Thyroid gland (tissue), 4 donors: ENCODE measurements around the gene ZNF436. TPM values are rescaled to one million over a fixed set of nuclear protein-coding genes. Genes with fewer than 3 reads are reported as not detected.
A peak's percentile ranks its signal among the peaks of the same experiment; 100 is the strongest.

Experiments used
- DNase-seq, 2 donors: peaks; one replicate each; pipeline ENCODE4 v3.0.0-alpha.2; 2019
- H3K27ac ChIP-seq, 3 donors: fragments of 200-600 bp; sonication (generic); 1 replicate in 2 of 3; 2 replicates in 1 of 3; pipeline ENCODE4 v1.5.1; 2016 to 2019; ENCODE audit warnings: mild to moderate bottlenecking in 1 of 3, moderate library complexity in 1 of 3
- H3K27me3 ChIP-seq: fragments of 200-600 bp; sonication (generic); one replicate; pipeline ENCODE4 v1.5.1; 2019
- H3K36me3 ChIP-seq, 2 donors: fragments of 200-600 bp; sonication (generic); one replicate each; pipeline ENCODE4 v1.5.1; 2016 to 2019
- H3K4me1 ChIP-seq, 2 donors: fragments of 200-600 bp; sonication (generic); one replicate each; pipeline ENCODE4 v1.5.1; 2017 to 2019
- H3K4me3 ChIP-seq, 3 donors: fragments of 200-600 bp; sonication (generic); replicated peaks in 1 of 3; 1 replicate in 2 of 3; 2 replicates in 1 of 3; pipeline ENCODE4 v1.5.1; 2016; ENCODE audit warnings: mild to moderate bottlenecking in 1 of 3
- H3K9me3 ChIP-seq: fragments of 200-600 bp; sonication (generic); one replicate; pipeline ENCODE4 v1.5.1; 2017
- CTCF ChIP-seq, 6 experiments: fragments of 200-600 bp in 3 of 6; fragments of 450-650 bp in 3 of 6; sonication (generic) in 3 of 6; IDR thresholded peaks; one replicate each; pipeline ENCODE4 v1.5.1; 2016 to 2019; ENCODE audit warnings: antibody characterized with exemption in 6 of 6, mild to moderate bottlenecking in 2 of 6, inconsistent platforms in 1 of 6, moderate library complexity in 1 of 6
- POLR2A ChIP-seq, 2 donors: fragments of 450-650 bp; IDR thresholded peaks; one replicate each; pipeline ENCODE4 v1.6.1; 2017; ENCODE audit warnings: antibody characterized with exemption in 2 of 2, mild to moderate bottlenecking in 2 of 2, moderate library complexity in 1 of 2
- WGBS, 2 donors: methylation state at CpG; one replicate each; pipeline ENCODE4 v1.1.5; 2017; 5-methylcytosine and 5-hydroxymethylcytosine counted together
- intact Hi-C: fragments of 100-400 bp; cut with DNase I; formaldehyde crosslinking; loops from one replicate; pipeline ENCODE4 v1.15.1; 2023
- total RNA-seq, 4 donors: library from RNA; depleted of rRNA; stranded (reverse); fragments of >200 nt; gene quantifications; one replicate each; pipeline ENCODE4 v1.2.3, GENCODE V29; 2016

ZNF436 gene
- total RNA-seq: 10 to 100 TPM; 22.0 to 44.0 (median 31.1) TPM

DNA sequence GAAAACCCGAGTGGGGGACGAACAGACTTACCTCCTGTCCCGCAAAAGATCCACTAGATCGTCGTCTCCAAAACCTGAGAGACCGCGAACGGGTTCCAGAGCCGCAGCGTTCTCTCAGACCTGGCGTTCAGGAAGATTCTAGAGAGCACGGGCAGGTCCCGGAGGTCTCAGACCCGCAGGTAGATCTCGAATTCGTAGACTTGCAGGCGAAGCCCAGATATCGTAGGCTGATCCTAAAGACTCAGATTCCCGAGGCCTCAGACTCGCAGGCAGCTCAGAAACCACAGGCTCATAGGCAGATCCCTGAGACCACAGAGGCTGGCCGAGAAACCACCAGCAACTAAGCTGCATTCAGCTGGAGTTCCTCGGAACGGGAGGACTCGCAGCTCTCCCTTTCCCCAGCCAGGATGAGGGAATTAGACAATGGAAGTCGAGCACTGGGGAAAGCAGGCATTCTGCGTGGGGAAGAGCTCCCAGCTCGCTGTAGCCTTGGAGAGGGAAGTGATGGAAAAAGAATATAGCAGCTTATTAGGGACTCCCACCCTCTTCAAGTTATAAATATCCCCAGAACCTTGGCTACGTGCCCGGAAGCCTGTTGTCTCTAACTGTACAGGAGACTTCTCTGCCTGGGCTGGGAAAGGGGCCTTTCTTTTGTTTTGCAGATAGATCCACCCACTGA is at the start of gene ZNF436:
Gene ZNF436 (minus strand): TSS at position 502 of the 679 bp plus-strand sequence. CDS start 1,831 bp downstream, outside the sequence.
- peaks cover 66% of the 10 kb centered on the region in 2 donors for H3K4me1 ChIP-seq
- peak within 1 kb of the TSS; percentile 42 to 86 (median 53) for H3K4me3 ChIP-seq
- H3K36me3 ChIP-seq: peaks cover 8 to 11% of the 10 kb centered on the region in 2 donors
- H3K27ac ChIP-seq: peak within 1 kb of the TSS; percentile 98 to 100 (median 99)
- TF ChIP-seq CTCF (IDR thresholded peaks at IDR 0.05): no peak
- TF ChIP-seq POLR2A (IDR thresholded peaks at IDR 0.05): peak in 1 of 2 donors; percentile 47
- peak; percentile 85 to 86 for DNase-seq
- H3K27me3 ChIP-seq: no peaks in the 10 kb centered on the region
- intact Hi-C loops: no loop called here
- WGBS, 2 donors: 0 to 2% methylated on average over 24 to 29 of the region's 29 CpGs
- H3K9me3 ChIP-seq: no peaks in the 10 kb centered on the region

DNA sequence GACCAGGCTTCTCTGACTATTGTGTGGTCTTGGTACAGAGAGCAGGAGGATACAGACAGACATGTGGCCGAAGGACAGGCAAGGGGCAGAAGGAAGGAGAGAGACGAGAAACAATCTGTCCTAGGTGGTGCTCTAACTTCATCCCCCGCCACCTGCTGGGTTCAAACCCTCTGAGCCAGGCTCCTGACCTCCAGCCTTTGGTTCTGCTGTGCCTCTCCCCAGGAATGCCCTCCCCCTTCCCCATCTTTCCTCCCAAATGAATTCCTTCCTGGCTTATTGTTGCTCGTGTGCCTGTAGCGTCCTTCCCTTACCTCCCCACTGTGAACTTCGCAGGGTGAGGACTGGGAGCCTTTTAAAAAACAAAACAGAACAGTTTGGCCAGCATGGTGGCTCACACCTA is 49.5 kb upstream of the ZNF436 start:
- peaks cover 21 to 26% of the 10 kb centered on the region in 2 donors for H3K4me1 ChIP-seq
- intact Hi-C loops: no loop called here
- DNase-seq: no peak
- peak overlapping the region in 1 of 3 donors; percentile 16 for H3K27ac ChIP-seq
- H3K9me3 ChIP-seq: no peaks in the 10 kb centered on the region
- no peaks in the 10 kb centered on the region for H3K27me3 ChIP-seq
- no peak for TF ChIP-seq CTCF (IDR thresholded peaks at IDR 0.05)
- no peak for TF ChIP-seq POLR2A (IDR thresholded peaks at IDR 0.05)
- peaks cover 0 to 8% of the 10 kb centered on the region in 2 donors for H3K36me3 ChIP-seq
- no peak overlapping the region for H3K4me3 ChIP-seq
- WGBS, 2 donors: 80 to 89% methylated on average over 6 of the region's 6 CpGs

DNA sequence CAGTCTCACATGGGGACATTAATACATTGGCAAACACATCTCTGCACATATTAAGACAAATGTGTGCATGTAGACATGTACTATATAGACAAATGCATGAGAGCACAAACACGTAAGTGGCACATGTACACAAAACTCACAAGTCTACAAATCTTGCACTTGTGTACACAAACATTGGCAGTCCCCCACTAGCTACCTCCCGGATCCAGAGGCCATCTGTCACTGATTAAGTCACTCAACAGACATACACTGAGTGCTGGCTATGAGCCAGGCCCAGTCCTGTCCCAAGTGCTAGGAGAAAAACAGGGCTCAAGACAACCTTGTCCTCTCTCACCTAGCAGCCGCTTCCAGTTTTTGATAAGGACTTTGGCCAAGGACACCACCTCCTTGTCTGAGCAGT is 47.9 kb upstream of the ZNF436 start:
- DNase-seq: peak; percentile 39 to 43
- Histone ChIP-seq H3K27ac (no peak overlapping the region), H3K4me1 (peaks cover 9 to 14% of the 10 kb centered on the region in 2 donors), H3K9me3 (no peaks in the 10 kb centered on the region), H3K4me3 (no peak overlapping the region), H3K36me3 (peaks cover 0 to 8% of the 10 kb centered on the region in 2 donors), H3K27me3 (no peaks in the 10 kb centered on the region)
- TF ChIP-seq POLR2A (IDR thresholded peaks at IDR 0.05) (no peak), CTCF (IDR thresholded peaks at IDR 0.05) (no peak)
- WGBS, 2 donors: 66 to 76% methylated on average over 2 to 3 of the region's 3 CpGs
- intact Hi-C loops: no loop called here

- intact Hi-C loops: no loop called here
- peaks cover 0 to 8% of the 10 kb centered on the region in 2 donors for H3K36me3 ChIP-seq
- WGBS, 2 donors: 87 to 89% methylated on average over 4 of the region's 4 CpGs
- peaks cover 3 to 8% of the 10 kb centered on the region in 2 donors for H3K4me1 ChIP-seq
- H3K27me3 ChIP-seq: no peaks in the 10 kb centered on the region
- TF ChIP-seq CTCF (IDR thresholded peaks at IDR 0.05) (no peak), POLR2A (IDR thresholded peaks at IDR 0.05) (no peak)
- no peaks in the 10 kb centered on the region for H3K9me3 ChIP-seq
- H3K27ac ChIP-seq: no peak overlapping the region
- no peak overlapping the region for H3K4me3 ChIP-seq
- no peak for DNase-seq
These were observed 47.3 kb upstream of the ZNF436 start for GRCh38 chr1:23416964-23417363.

- H3K27ac ChIP-seq: peak overlapping the region in 1 of 3 donors; percentile 9
- intact Hi-C loops: loop anchor here (10.0 kb wide), 1 partner anchor 64 kb away; the partner anchor contains the start of gene HNRNPR
- H3K36me3 ChIP-seq: peaks cover 0 to 7% of the 10 kb centered on the region in 2 donors
- 80 to 84% methylated on average over 7 of the region's 7 CpGs for WGBS, 2 donors
- TF ChIP-seq CTCF (IDR thresholded peaks at IDR 0.05) (no peak), POLR2A (IDR thresholded peaks at IDR 0.05) (no peak)
- DNase-seq: no peak
- H3K4me1 ChIP-seq: peaks cover 0 to 16% of the 10 kb centered on the region in 2 donors
- no peak overlapping the region for H3K4me3 ChIP-seq
- no peaks in the 10 kb centered on the region for H3K9me3 ChIP-seq
- no peaks in the 10 kb centered on the region for H3K27me3 ChIP-seq
These were observed 39.2 kb upstream of the ZNF436 start for GRCh38 chr1:23408797-23409290.
